ENCODE results near the gene DOK7. TPM values are rescaled to one million over a fixed set of nuclear protein-coding genes. Genes with fewer than 3 reads are reported as not detected.

The DOK7 gene
- total RNA-seq, 1 donor: not detected

DNA sequence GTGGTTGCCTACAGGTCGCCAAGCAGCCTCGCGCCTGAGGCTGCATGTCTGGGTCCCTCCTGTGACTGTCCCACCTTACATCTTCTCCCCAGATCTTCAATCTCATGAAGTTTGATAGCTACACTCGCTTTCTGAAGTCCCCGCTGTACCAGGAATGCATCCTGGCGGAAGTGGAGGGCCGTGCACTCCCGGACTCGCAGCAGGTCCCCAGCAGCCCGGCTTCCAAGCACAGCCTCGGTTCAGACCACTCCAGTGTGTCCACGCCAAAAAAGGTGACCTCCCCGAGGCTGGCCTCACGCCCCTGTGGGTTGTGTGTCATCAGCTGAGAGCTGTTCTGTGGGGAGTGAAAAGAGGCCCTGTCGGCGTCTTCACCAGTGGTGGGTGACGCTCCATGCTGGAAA, 46.3 kb upstream of the DOK7 start:
- TF ChIP-seq, protein P1, sequence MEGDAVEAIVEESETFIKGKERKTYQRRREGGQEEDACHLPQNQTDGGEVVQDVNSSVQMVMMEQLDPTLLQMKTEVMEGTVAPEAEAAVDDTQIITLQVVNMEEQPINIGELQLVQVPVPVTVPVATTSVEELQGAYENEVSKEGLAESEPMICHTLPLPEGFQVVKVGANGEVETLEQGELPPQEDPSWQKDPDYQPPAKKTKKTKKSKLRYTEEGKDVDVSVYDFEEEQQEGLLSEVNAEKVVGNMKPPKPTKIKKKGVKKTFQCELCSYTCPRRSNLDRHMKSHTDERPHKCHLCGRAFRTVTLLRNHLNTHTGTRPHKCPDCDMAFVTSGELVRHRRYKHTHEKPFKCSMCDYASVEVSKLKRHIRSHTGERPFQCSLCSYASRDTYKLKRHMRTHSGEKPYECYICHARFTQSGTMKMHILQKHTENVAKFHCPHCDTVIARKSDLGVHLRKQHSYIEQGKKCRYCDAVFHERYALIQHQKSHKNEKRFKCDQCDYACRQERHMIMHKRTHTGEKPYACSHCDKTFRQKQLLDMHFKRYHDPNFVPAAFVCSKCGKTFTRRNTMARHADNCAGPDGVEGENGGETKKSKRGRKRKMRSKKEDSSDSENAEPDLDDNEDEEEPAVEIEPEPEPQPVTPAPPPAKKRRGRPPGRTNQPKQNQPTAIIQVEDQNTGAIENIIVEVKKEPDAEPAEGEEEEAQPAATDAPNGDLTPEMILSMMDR (IDR thresholded peaks at IDR 0.05; ENCODE audit: insufficient read depth, low read length): no peak
- no peak overlapping the region for H3K4me3 ChIP-seq (ENCODE audit: low read depth, low read length)
- no peak for DNase-seq (ENCODE audit: low read depth)

DNA sequence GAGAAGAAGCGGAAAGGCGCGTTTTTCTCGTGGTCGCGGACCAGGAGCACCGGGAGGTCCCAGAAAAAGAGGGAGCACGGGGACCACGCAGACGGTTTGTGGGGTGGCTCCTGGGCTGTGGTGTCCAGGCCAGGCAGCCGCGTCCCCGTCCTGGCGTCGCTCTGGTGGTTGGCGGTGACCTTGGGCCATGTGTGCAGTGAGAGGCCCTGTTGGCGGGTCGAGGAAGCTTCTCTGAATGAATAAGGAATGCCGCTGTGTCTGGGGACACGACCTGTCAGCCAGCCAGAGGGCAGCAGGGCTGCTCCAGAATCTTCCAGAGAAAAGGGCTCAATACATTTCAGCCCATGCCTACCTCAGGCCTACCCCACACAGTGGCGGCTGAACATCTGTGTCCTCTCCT, 45.7 kb upstream of the DOK7 start:
- no peak for DNase-seq (ENCODE audit: low read depth)
- TF ChIP-seq, protein P1 (IDR thresholded peaks at IDR 0.05; ENCODE audit: insufficient read depth, low read length): no peak
- H3K4me3 ChIP-seq (ENCODE audit: low read depth, low read length): no peak overlapping the region

DNA sequence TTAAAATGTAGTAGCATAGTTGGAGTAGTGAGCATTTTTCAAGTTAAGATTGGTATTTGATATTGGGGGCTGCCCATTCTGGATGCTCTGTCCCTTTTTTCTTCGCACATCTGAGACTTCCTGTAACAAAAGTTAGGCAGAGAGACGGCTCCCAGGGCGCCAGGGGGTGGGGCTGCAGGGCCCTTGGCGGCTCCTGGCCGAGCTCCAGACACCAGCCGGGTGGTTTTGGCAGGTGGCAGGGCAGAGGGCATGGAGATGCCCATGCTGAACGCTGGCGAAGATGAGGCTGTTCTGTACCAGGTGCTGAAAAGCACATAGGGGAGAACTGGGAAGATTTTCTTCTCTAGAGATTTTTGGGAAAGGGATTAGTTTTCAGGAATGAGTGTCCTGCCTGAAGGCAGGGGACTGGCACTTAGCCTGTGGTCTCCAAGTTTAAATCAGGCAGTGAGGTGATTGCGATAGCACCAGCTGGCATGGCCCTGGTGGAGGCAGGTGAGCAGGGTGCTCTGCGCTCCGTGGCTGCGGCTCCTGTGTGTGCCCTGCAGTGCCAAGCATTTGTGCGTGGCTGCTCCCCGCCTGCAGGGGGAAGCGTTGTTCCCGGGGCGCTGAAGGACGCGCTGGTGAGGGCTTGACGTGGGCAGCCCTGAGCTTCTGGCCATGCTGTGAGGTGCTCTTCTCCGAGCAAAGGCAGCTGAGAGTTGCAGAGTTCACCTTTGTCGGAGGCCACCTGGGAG, 44.9 kb upstream of the DOK7 start:
- no peak for DNase-seq (ENCODE audit: low read depth)
- no peak overlapping the region for H3K4me3 ChIP-seq (ENCODE audit: low read depth, low read length)
- TF ChIP-seq, protein P1 (IDR thresholded peaks at IDR 0.05; ENCODE audit: insufficient read depth, low read length): no peak

DNA sequence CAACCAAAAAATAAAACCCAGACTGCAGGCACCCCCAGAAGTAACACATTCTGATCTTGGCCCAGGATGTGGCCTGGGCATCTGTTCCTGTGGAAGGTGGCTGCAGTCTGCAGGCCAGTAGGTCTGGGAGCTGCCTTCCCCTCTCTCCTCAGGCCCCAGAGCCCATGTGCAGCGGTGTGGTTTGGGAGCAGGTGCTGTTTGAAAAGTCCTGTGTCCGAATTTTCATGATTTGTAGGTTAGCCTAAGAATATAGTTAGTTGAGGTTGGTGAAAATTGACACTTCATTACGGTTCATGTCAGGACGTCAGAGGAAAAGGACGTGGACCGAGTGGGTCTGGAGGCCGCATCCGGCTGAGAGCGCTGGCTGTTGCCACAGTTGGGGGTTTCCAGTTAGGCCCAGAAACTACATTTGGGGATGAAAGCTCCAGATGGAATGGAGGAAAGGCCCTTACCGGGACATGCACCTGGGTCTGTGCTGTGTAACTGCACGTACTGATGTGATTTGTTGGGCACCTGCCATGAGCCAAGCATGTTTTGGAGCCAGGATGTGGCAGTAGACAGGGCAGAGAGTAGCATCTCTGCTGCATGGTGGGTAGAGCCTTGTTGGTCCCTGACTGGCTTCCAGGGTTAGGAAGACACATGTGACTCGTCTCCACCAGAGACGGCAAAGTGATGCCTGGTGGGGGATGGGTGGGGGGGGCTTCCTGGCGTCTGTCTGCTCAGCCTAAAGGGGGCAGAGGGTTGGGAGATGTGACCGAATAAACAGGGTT, 43.1 kb upstream of the DOK7 start:
- no peak for DNase-seq (ENCODE audit: low read depth)
- no peak overlapping the region for H3K4me3 ChIP-seq (ENCODE audit: low read depth, low read length)
- TF ChIP-seq, protein P1 (IDR thresholded peaks at IDR 0.05; ENCODE audit: insufficient read depth, low read length): no peak

DNA sequence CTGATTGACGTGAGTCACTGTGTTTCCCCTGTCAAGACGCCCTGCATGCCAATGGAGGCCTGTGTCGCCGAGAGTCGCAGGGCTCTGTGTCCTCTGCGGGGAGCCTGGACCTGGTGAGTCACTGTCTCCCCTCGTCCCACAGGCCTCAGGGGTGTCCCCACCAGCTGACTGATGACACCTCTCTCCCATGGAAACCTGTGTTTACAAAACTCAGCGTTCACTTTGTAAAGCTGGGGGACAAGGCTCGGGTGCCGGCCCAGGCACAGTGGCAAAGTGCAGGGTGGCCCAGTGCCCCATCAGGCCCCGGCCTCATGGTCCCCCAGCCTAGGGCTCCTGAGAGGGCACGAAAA, 42.5 kb upstream of the DOK7 start:
- no peak for DNase-seq (ENCODE audit: low read depth)
- no peak overlapping the region for H3K4me3 ChIP-seq (ENCODE audit: low read depth, low read length)
- TF ChIP-seq, protein P1 (IDR thresholded peaks at IDR 0.05; ENCODE audit: insufficient read depth, low read length): no peak

DNA sequence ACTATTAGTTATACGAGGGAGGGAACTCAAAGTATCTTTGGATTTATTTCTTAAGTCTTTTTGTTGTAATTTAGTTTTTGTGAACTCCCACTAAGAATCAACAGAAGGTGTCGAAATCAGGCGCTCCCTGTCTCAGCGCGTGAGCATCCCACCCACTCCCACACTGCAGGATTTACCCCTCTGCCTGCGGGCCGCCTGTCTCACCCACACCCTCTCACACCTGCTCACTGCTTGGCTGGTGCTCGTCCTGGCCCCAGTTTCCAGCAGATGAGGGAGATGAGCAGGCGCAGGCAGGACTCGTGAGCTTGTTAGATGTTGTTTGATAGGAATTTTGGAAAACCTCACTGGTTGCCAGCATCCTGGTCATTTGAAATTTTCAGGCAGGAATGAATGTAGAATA, 42.1 kb upstream of the DOK7 start:
- no peak overlapping the region for H3K4me3 ChIP-seq (ENCODE audit: low read depth, low read length)
- TF ChIP-seq, protein P1 (IDR thresholded peaks at IDR 0.05; ENCODE audit: insufficient read depth, low read length): no peak
- DNase-seq (ENCODE audit: low read depth): no peak

Measured in fibroblast of the aortic adventitia (primary cell).